ENCODE results near the gene CAMK4.
"Not testable (repeated sequence)": the region's sequence is repeated elsewhere in the genome, so short reads cannot be mapped to it uniquely, and the experiment has no call there.

Gene CAMK4

DNA sequence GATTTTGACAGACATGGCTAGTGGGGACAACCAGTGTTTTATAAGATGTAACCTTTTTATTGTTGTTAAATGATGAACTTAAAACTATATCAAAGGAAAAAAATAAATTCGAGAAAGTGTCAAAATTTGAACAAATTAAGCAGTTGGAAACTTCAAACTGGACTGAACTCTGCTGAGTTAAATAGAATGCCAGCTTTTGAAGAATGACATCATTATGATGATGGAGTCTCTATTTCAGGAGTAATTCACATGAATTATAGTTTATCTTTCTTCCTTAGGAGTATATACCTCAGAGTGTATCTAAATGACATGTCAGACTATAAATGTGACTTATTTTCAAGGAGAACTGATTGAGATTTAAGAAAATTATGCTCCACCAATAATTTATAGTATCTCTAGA, 125.2 kb downstream of the CAMK4 start:
- Histone ChIP-seq H3K27ac (replicated peaks) (no peak overlapping the region), H3K4me3 (replicated peaks; ENCODE audit: insufficient read depth, low read length) (no peak overlapping the region), H3K27me3 (ENCODE audit: insufficient read depth, poor library complexity, severe bottlenecking) (no peaks in the 10 kb centered on the region)
- TF ChIP-seq, protein P1, sequence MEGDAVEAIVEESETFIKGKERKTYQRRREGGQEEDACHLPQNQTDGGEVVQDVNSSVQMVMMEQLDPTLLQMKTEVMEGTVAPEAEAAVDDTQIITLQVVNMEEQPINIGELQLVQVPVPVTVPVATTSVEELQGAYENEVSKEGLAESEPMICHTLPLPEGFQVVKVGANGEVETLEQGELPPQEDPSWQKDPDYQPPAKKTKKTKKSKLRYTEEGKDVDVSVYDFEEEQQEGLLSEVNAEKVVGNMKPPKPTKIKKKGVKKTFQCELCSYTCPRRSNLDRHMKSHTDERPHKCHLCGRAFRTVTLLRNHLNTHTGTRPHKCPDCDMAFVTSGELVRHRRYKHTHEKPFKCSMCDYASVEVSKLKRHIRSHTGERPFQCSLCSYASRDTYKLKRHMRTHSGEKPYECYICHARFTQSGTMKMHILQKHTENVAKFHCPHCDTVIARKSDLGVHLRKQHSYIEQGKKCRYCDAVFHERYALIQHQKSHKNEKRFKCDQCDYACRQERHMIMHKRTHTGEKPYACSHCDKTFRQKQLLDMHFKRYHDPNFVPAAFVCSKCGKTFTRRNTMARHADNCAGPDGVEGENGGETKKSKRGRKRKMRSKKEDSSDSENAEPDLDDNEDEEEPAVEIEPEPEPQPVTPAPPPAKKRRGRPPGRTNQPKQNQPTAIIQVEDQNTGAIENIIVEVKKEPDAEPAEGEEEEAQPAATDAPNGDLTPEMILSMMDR (IDR thresholded peaks at IDR 0.05; ENCODE audit: insufficient read depth, low read length) = no peak
- TF ChIP-seq, protein P2, sequence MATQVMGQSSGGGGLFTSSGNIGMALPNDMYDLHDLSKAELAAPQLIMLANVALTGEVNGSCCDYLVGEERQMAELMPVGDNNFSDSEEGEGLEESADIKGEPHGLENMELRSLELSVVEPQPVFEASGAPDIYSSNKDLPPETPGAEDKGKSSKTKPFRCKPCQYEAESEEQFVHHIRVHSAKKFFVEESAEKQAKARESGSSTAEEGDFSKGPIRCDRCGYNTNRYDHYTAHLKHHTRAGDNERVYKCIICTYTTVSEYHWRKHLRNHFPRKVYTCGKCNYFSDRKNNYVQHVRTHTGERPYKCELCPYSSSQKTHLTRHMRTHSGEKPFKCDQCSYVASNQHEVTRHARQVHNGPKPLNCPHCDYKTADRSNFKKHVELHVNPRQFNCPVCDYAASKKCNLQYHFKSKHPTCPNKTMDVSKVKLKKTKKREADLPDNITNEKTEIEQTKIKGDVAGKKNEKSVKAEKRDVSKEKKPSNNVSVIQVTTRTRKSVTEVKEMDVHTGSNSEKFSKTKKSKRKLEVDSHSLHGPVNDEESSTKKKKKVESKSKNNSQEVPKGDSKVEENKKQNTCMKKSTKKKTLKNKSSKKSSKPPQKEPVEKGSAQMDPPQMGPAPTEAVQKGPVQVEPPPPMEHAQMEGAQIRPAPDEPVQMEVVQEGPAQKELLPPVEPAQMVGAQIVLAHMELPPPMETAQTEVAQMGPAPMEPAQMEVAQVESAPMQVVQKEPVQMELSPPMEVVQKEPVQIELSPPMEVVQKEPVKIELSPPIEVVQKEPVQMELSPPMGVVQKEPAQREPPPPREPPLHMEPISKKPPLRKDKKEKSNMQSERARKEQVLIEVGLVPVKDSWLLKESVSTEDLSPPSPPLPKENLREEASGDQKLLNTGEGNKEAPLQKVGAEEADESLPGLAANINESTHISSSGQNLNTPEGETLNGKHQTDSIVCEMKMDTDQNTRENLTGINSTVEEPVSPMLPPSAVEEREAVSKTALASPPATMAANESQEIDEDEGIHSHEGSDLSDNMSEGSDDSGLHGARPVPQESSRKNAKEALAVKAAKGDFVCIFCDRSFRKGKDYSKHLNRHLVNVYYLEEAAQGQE (IDR thresholded peaks at IDR 0.05; ENCODE audit: insufficient replicate concordance, low read depth) = no peak
- no peak for TF ChIP-seq SPI1 (IDR thresholded peaks at IDR 0.05; ENCODE audit: borderline replicate concordance, low read depth)
- TF ChIP-seq POLR2AphosphoS5 (IDR thresholded peaks at IDR 0.05; ENCODE audit: low read depth) = no peak
- TF ChIP-seq GABPA (IDR thresholded peaks at IDR 0.05; ENCODE audit: low read depth) = no peak
- DNase-seq (ENCODE audit: low read depth in 1 of 2, low spot score in 1 of 2) = no peak

DNA sequence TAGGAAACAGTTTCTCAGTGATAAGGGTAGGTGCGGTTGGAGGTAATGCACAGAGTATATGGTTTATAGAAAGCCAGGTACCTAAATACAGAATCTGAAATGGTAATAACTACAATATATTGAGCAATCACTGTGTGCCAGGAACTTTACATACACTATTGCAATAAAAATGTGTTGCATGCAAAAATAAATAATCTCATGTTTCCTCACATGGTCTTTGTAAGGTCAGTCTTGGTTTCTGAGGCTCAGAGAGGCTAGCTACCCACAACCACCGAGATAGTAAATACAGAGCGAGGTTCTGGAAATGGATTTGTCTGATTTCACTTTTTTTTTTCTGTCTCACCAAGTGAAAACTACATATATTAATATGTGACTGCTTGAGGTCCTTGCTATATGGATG, 128.9 kb downstream of the CAMK4 start:
- no peak for DNase-seq (ENCODE audit: low read depth in 1 of 2, low spot score in 1 of 2)

GRCh38 chr5:111358726-111359125, 134.5 kb downstream of the CAMK4 start:
- DNase-seq (ENCODE audit: low read depth in 1 of 2, low spot score in 1 of 2); H3K27ac ChIP-seq (replicated peaks); H3K27me3 ChIP-seq (ENCODE audit: insufficient read depth, poor library complexity, severe bottlenecking); H3K4me3 ChIP-seq (replicated peaks; ENCODE audit: insufficient read depth, low read length): not testable (repeated sequence)

More for the DNA sequence above, 128.9 kb downstream of the CAMK4 start:
- H3K27ac ChIP-seq (replicated peaks) = no peak overlapping the region
- TF ChIP-seq, protein P2 (IDR thresholded peaks at IDR 0.05; ENCODE audit: insufficient replicate concordance, low read depth) = no peak
- no peak for TF ChIP-seq GABPA (IDR thresholded peaks at IDR 0.05; ENCODE audit: low read depth)
- TF ChIP-seq POLR2AphosphoS5 (IDR thresholded peaks at IDR 0.05; ENCODE audit: low read depth) = no peak
- no peak for TF ChIP-seq SPI1 (IDR thresholded peaks at IDR 0.05; ENCODE audit: borderline replicate concordance, low read depth)
- TF ChIP-seq, protein P1 (IDR thresholded peaks at IDR 0.05; ENCODE audit: insufficient read depth, low read length) = no peak
- no peaks in the 10 kb centered on the region for H3K27me3 ChIP-seq (ENCODE audit: insufficient read depth, poor library complexity, severe bottlenecking)
- no peak overlapping the region for H3K4me3 ChIP-seq (replicated peaks; ENCODE audit: insufficient read depth, low read length)

GRCh38 chr5:111360173-111360572, 136.0 kb downstream of the CAMK4 start:
- DNase-seq (ENCODE audit: low read depth in 1 of 2, low spot score in 1 of 2) = no peak
- TF ChIP-seq SPI1 (IDR thresholded peaks at IDR 0.05; ENCODE audit: borderline replicate concordance, low read depth) (no peak), GABPA (IDR thresholded peaks at IDR 0.05; ENCODE audit: low read depth) (no peak), POLR2AphosphoS5 (IDR thresholded peaks at IDR 0.05; ENCODE audit: low read depth) (no peak)
- TF ChIP-seq, protein P2 (IDR thresholded peaks at IDR 0.05; ENCODE audit: insufficient replicate concordance, low read depth) = no peak
- TF ChIP-seq, protein P1 (IDR thresholded peaks at IDR 0.05; ENCODE audit: insufficient read depth, low read length) = no peak
- no peaks in the 10 kb centered on the region for H3K27me3 ChIP-seq (ENCODE audit: insufficient read depth, poor library complexity, severe bottlenecking)
- H3K27ac ChIP-seq (replicated peaks) = no peak overlapping the region
- H3K4me3 ChIP-seq (replicated peaks; ENCODE audit: insufficient read depth, low read length) = no peak overlapping the region

Measured in HL-60 (cell line).